Activated naive CD4-positive, alpha-beta T cell treated with anti-CD3 and anti-CD28 coated beads, Interleukin-2, amount 50 U/mL, for 16 hours (primary cell): ENCODE data around the gene ARL5C.
A peak's percentile ranks its signal among the peaks of the same experiment; 100 is the strongest.

Experiments
- DNase-seq: peaks from one replicate; pipeline ENCODE4 v3.0.0-alpha.2; 2020

The ARL5C gene

GRCh38 chr17:39166437-39167335 lies 725 bp upstream of the ARL5C start:
- no peak for DNase-seq

GRCh38 chr17:39165178-39165840 lies 652 bp downstream of the ARL5C start:
- DNase-seq, result no peak

- DNase-seq, result peak; percentile 81
Observed at GRCh38 chr17:39164675-39165143, 1.3 kb downstream of the ARL5C start.

GRCh38 chr17:39161962-39162361 lies 4.0 kb downstream of the ARL5C start:
- DNase-seq, result no peak

- DNase-seq, result no peak
Observed at GRCh38 chr17:39158623-39159022, 7.3 kb downstream of the ARL5C start.

GRCh38 chr17:39156491-39156890 lies 9.5 kb downstream of the ARL5C start:
- no peak for DNase-seq

GRCh38 chr17:39155654-39156053 lies 10.3 kb downstream of the ARL5C start:
- DNase-seq, result no peak

- peak; percentile 88 for DNase-seq
Observed at GRCh38 chr17:39153599-39154051, 12.3 kb downstream of the ARL5C start.

- peak; percentile 37 for DNase-seq
Observed at GRCh38 chr17:39151943-39152818, 13.8 kb downstream of the ARL5C start.

- DNase-seq, result peak; percentile 23
Observed at GRCh38 chr17:39151150-39151942, 14.6 kb downstream of the ARL5C start, which contains the start of gene PLXDC1. TSS of gene PLXDC1 (minus strand) at chr17:39151637. CDS start at chr17:39151437, 200 bp downstream.

GRCh38 chr17:39150795-39151149 lies 15.2 kb downstream of the ARL5C start:
- no peak for DNase-seq

GRCh38 chr17:39150104-39150634 lies 15.8 kb downstream of the ARL5C start:
- no peak for DNase-seq

- no peak for DNase-seq
Observed at GRCh38 chr17:39147221-39148185, 18.5 kb downstream of the ARL5C start.

- no peak for DNase-seq
Observed at GRCh38 chr17:39146273-39146672, 19.7 kb downstream of the ARL5C start.

GRCh38 chr17:39145143-39145542 lies 20.8 kb downstream of the ARL5C start:
- DNase-seq, result no peak

GRCh38 chr17:39144416-39144840 lies 21.5 kb downstream of the ARL5C start:
- no peak for DNase-seq

- DNase-seq, result no peak
Observed at GRCh38 chr17:39143552-39144093, 22.3 kb downstream of the ARL5C start.

GRCh38 chr17:39141915-39142664 lies 23.9 kb downstream of the ARL5C start:
- no peak for DNase-seq

- DNase-seq, result no peak
Observed at GRCh38 chr17:39141294-39141693, 24.7 kb downstream of the ARL5C start.
